Ishikawa (cell line): ENCODE results near the gene CRYBA4.

Source experiments
- CEBPB ChIP-seq: IDR thresholded peaks from 2 replicates; pipeline ENCODE4 v1.6.1; 2012
- CREB1 ChIP-seq: IDR thresholded peaks from 2 replicates; pipeline ENCODE4 v1.6.1; 2012; ENCODE audit warnings: low read depth
- EP300 ChIP-seq: IDR thresholded peaks from 2 replicates; pipeline ENCODE4 v1.6.1; 2012; ENCODE audit warnings: borderline replicate concordance
- RAD21 ChIP-seq: IDR thresholded peaks from 2 replicates; pipeline ENCODE4 v1.6.1; 2012; ENCODE audit warnings: low read depth
- TAF1 ChIP-seq: IDR thresholded peaks from 2 replicates; pipeline ENCODE4 v1.6.1; 2012; ENCODE audit warnings: low read depth, mild to moderate bottlenecking
- YY1 ChIP-seq: IDR thresholded peaks from 2 replicates; pipeline ENCODE4 v1.6.1; 2012; ENCODE audit warnings: low read depth
- ZBTB7A ChIP-seq: IDR thresholded peaks from 2 replicates; pipeline ENCODE4 v1.6.1; 2012; ENCODE audit warnings: low read depth
- TF ChIP-seq, protein P1 (sequence below): IDR thresholded peaks from 2 replicates; pipeline ENCODE4 v1.6.1; 2012; ENCODE audit warnings: low read depth, mild to moderate bottlenecking
- TF ChIP-seq, protein P2 (sequence below): IDR thresholded peaks from 2 replicates; pipeline ENCODE4 v1.6.1; 2012

DNA sequence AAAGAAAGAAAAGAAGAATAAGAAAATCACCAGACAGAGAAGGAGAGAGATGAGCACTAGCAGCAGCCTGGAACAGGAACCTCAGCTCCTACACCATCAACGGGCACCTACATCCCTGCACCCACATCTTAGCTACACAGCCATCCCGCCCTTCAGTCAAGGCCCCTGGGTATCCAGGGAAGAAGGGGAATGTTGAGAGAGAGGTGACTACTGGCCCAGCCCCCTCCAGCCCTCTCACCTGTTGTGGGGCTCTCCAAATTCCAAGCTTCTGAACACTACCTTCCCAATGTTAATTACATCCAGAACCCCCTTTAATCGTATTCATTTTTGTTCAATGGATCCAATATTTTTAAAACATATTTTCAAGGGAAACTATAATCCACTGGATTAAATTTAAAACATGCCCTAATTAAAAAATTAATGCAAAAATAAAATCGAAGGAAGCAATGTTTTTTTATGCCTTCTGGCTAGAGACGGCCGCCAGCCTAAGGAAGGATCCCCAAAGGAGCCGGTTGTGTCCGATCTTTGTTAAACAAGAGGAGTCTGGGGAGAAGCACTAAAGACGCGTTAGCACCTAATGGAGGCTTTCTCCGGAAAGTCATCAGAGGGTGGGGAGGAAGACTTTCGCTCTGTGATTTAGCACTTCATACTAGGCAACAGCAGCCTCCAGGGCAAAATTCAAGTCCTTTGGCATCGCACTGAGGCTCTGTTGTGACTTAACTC is 41.4 kb upstream of the CRYBA4 start:
- no peak for TF ChIP-seq YY1
- TF ChIP-seq CEBPB = no peak
- TF ChIP-seq ZBTB7A = no peak
- no peak for TF ChIP-seq TAF1
- TF ChIP-seq CREB1 = no peak
- TF ChIP-seq, protein P1, sequence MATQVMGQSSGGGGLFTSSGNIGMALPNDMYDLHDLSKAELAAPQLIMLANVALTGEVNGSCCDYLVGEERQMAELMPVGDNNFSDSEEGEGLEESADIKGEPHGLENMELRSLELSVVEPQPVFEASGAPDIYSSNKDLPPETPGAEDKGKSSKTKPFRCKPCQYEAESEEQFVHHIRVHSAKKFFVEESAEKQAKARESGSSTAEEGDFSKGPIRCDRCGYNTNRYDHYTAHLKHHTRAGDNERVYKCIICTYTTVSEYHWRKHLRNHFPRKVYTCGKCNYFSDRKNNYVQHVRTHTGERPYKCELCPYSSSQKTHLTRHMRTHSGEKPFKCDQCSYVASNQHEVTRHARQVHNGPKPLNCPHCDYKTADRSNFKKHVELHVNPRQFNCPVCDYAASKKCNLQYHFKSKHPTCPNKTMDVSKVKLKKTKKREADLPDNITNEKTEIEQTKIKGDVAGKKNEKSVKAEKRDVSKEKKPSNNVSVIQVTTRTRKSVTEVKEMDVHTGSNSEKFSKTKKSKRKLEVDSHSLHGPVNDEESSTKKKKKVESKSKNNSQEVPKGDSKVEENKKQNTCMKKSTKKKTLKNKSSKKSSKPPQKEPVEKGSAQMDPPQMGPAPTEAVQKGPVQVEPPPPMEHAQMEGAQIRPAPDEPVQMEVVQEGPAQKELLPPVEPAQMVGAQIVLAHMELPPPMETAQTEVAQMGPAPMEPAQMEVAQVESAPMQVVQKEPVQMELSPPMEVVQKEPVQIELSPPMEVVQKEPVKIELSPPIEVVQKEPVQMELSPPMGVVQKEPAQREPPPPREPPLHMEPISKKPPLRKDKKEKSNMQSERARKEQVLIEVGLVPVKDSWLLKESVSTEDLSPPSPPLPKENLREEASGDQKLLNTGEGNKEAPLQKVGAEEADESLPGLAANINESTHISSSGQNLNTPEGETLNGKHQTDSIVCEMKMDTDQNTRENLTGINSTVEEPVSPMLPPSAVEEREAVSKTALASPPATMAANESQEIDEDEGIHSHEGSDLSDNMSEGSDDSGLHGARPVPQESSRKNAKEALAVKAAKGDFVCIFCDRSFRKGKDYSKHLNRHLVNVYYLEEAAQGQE = no peak
- TF ChIP-seq, protein P2, sequence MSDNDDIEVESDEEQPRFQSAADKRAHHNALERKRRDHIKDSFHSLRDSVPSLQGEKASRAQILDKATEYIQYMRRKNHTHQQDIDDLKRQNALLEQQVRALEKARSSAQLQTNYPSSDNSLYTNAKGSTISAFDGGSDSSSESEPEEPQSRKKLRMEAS = no peak
- TF ChIP-seq RAD21 = no peak
- TF ChIP-seq EP300 = no peak
